ENCODE results near the gene MAST3.

DNA sequence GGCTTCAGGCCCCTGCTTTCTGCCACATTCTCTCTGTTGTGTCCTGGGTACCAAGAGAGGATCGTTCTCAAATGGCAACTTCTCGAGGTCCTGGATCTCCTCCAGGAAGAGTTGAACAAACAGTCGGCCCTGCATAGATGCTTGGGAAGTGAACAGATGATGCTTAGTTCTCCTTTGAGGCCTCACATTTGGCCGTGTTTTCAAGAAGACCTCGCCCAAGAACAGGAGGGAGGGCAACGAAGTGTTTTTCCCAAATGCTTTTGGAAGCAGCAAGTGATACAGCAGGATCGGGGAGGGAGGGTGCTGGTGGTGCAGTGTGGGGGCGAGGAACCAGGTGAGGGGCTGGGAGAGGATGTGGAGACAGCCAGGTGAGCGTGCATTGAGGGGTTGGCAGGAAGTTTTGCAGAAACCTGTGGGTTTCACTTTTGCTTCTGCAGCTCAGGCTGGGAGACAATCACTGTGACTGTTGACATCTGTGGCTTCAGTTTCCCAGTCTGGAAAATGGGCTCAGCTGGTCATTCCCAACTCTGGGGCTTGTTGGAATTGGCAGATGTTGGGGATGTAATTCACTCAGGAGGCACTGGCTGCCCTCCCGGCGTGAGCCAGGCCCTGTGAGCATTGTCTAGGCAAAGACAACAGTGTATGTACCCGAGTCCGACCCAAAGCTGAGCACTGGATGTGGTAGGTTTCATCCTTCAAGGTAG lies 21.6 kb downstream of the MAST3 start:
- TF ChIP-seq EZH2 (IDR thresholded peaks at IDR 0.05; ENCODE audit: borderline replicate concordance, insufficient read depth, low read depth, low read length, poor library complexity, severe bottlenecking), result no peak
- TF ChIP-seq, protein P1, sequence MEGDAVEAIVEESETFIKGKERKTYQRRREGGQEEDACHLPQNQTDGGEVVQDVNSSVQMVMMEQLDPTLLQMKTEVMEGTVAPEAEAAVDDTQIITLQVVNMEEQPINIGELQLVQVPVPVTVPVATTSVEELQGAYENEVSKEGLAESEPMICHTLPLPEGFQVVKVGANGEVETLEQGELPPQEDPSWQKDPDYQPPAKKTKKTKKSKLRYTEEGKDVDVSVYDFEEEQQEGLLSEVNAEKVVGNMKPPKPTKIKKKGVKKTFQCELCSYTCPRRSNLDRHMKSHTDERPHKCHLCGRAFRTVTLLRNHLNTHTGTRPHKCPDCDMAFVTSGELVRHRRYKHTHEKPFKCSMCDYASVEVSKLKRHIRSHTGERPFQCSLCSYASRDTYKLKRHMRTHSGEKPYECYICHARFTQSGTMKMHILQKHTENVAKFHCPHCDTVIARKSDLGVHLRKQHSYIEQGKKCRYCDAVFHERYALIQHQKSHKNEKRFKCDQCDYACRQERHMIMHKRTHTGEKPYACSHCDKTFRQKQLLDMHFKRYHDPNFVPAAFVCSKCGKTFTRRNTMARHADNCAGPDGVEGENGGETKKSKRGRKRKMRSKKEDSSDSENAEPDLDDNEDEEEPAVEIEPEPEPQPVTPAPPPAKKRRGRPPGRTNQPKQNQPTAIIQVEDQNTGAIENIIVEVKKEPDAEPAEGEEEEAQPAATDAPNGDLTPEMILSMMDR (IDR thresholded peaks at IDR 0.05), result no peak
